OCI-LY3 (cell line): ENCODE data around the gene CERCAM.
"Not testable (repeated sequence)": the region's sequence is repeated elsewhere in the genome, so short reads cannot be mapped to it uniquely, and the experiment has no call there.

Experiments used
- H2AFZ ChIP-seq: fragments of 200-600, 300-600 bp; shearing (Covaris generic); 2 replicates; pipeline ENCODE4 v1.6.0; 2014; ENCODE audit warnings: antibody characterized with exemption, low read depth, low read length
- H3K27ac ChIP-seq: fragments of 200-600, 300-600 bp; sonication (generic); 2 replicates; pipeline ENCODE4 v1.5.1; 2014; ENCODE audit warnings: mild to moderate bottlenecking, low read length, moderate library complexity, mixed read lengths
- H3K27me3 ChIP-seq: fragments of 200-600, 300-600 bp; sonication (generic); 2 replicates; pipeline ENCODE4 v1.6.1; 2014; ENCODE audit warnings: low read depth, low read length, mixed read lengths
- H3K36me3 ChIP-seq: fragments of 200-600, 300-600 bp; sonication (generic); replicated peaks from 2 replicates; pipeline ENCODE3; 2014; ENCODE audit warnings: low read depth, low read length, mixed read lengths
- H3K4me1 ChIP-seq: fragments of 300-600, 200-600 bp; sonication (generic); 2 replicates; pipeline ENCODE4 v1.6.1; 2014; ENCODE audit warnings: low read length, mixed read lengths
- H3K4me2 ChIP-seq: fragments of 200-600, 300-600 bp; sonication (generic); 2 replicates; pipeline ENCODE4 v1.6.1; 2014; ENCODE audit warnings: low read length, mixed read lengths
- H3K4me3 ChIP-seq: fragments of 300-600, 200-600 bp; sonication (generic); 2 replicates; pipeline ENCODE4 v1.5.1; 2014; ENCODE audit warnings: antibody characterized with exemption, mild to moderate bottlenecking, low read length, moderate library complexity
- H3K79me2 ChIP-seq: fragments of 300-600, 200-600 bp; shearing (Covaris generic); 2 replicates; pipeline ENCODE4 v1.6.1; 2014; ENCODE audit warnings: mild to moderate bottlenecking, low read length, mixed read lengths
- H3K9ac ChIP-seq: fragments of 300-600, 200-600 bp; shearing (Covaris generic); 2 replicates; pipeline ENCODE4 v1.6.0; 2014; ENCODE audit warnings: mild to moderate bottlenecking, low read length, moderate library complexity
- H3K9me3 ChIP-seq: fragments of 200-600, 300-600 bp; shearing (Covaris generic); 2 replicates; pipeline ENCODE4 v1.6.1; 2014; ENCODE audit warnings: low read length, mixed read lengths; ENCODE audit not compliant: insufficient read depth
- H4K20me1 ChIP-seq: fragments of 200-600, 300-600 bp; sonication (generic); 2 replicates; pipeline ENCODE4 v1.6.1; 2016; ENCODE audit warnings: low read length, mixed read lengths; ENCODE audit not compliant: insufficient read depth
- EZH2phosphoT487 ChIP-seq: fragments of 200-600 bp; shearing (Covaris generic); IDR thresholded peaks from 2 replicates; pipeline ENCODE4 v1.6.1; 2018; ENCODE audit warnings: antibody characterized with exemption, mixed run types, low read depth
- TF ChIP-seq, protein P1 (sequence below): fragments of 200-600, 300-600 bp; sonication (generic); IDR thresholded peaks from 2 replicates; pipeline ENCODE4 v1.5.1; 2014; ENCODE audit warnings: antibody characterized with exemption, low read length, low read depth

CERCAM gene

GRCh38 chr9:128435611-128436010 lies 15.0 kb downstream of the CERCAM start:
- Histone ChIP-seq H3K9ac (no peak overlapping the region), H3K27ac (no peak overlapping the region), H3K9me3 (no peaks in the 10 kb centered on the region), H3K4me1 (peaks cover 3% of the 10 kb centered on the region; the same call in 1 of the 2 replicates), H3K79me2 (no peaks in the 10 kb centered on the region), H3K36me3 (no peaks in the 10 kb centered on the region), H4K20me1 (no peaks in the 10 kb centered on the region), H3K4me3 (no peak overlapping the region), H3K27me3 (no peaks in the 10 kb centered on the region), H2AFZ (no peak overlapping the region), H3K4me2 (no peak overlapping the region)
- TF ChIP-seq EZH2phosphoT487: no peak
- TF ChIP-seq, protein P1, sequence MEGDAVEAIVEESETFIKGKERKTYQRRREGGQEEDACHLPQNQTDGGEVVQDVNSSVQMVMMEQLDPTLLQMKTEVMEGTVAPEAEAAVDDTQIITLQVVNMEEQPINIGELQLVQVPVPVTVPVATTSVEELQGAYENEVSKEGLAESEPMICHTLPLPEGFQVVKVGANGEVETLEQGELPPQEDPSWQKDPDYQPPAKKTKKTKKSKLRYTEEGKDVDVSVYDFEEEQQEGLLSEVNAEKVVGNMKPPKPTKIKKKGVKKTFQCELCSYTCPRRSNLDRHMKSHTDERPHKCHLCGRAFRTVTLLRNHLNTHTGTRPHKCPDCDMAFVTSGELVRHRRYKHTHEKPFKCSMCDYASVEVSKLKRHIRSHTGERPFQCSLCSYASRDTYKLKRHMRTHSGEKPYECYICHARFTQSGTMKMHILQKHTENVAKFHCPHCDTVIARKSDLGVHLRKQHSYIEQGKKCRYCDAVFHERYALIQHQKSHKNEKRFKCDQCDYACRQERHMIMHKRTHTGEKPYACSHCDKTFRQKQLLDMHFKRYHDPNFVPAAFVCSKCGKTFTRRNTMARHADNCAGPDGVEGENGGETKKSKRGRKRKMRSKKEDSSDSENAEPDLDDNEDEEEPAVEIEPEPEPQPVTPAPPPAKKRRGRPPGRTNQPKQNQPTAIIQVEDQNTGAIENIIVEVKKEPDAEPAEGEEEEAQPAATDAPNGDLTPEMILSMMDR: no peak

DNA sequence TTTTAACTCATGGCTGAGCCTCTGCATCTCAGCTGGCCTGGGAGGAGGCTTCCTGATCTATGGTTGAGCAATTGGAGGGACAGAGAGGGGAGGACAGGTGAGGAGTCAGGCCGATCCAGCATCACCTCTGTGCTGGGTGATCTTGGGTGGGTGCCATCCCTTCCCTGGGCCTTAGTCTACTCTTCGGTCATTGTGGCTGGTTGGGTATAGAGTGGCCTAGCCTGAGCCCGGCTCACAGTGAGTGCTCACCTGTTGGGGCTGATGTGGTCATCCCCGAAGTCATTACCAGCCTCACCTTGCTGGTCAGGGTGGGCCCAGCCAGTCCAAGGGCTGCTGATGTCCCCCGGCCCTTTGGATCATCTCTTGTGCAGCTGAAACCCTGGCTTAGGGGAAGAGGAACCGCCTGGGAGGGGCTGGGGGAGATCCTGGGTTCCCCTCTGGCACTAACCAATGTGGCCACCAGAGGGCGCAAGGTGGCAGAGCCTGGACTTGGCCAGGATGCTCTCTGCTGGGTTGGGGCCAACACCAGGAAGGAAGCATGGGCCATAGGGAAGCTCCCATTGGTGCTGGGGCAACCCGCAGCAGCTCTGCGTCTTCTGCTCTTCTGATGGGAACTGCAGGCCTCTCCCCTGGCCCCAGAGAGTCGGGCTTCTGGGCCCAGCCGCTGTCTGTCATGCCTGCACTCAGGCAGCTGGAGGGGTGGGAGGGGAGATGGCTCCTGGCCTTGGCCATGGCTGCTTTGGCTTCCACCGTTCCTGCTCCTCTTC lies 17.9 kb downstream of the CERCAM start:
- H3K9me3 ChIP-seq: no peaks in the 10 kb centered on the region
- no peak overlapping the region; the same call in 1 of the 2 replicates for H2AFZ ChIP-seq
- peaks cover 3% of the 10 kb centered on the region; the same call in 1 of the 2 replicates for H3K4me1 ChIP-seq
- TF ChIP-seq, protein P1: peak; percentile 81
- TF ChIP-seq EZH2phosphoT487: no peak
- H3K27ac ChIP-seq: no peak overlapping the region
- no peak overlapping the region for H3K9ac ChIP-seq
- H4K20me1 ChIP-seq: no peaks in the 10 kb centered on the region
- H3K36me3 ChIP-seq: no peaks in the 10 kb centered on the region
- H3K4me3 ChIP-seq: no peak overlapping the region
- H3K27me3 ChIP-seq: no peaks in the 10 kb centered on the region
- peak overlapping the region; percentile 52 for H3K4me2 ChIP-seq
- H3K79me2 ChIP-seq: no peaks in the 10 kb centered on the region

DNA sequence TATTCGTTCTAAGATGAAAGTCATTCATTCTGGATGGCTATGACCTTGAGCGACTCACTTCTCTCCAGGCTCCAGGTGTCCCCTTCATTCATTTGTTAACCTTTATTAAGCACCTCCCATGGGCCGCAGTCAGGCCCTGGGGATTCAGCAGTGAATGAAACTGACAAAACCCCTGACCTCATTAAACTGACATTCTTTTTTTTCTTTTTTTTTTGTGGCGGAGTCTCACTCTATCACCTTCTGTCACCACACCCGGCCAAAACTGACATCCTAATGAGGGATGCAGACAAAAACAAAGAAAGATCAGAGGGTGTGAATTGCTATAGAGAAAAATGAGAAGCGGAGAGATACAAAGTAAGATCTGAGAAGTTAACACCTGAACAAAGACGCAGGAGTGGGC lies 18.6 kb downstream of the CERCAM start:
- H3K9me3 ChIP-seq: no peaks in the 10 kb centered on the region
- H3K27ac ChIP-seq: no peak overlapping the region
- peaks cover 3% of the 10 kb centered on the region; the same call in 1 of the 2 replicates for H3K4me1 ChIP-seq
- no peaks in the 10 kb centered on the region for H3K36me3 ChIP-seq
- TF ChIP-seq EZH2phosphoT487: no peak
- TF ChIP-seq, protein P1: no peak
- H3K4me3 ChIP-seq: no peak overlapping the region
- no peak overlapping the region for H3K9ac ChIP-seq
- no peaks in the 10 kb centered on the region for H4K20me1 ChIP-seq
- no peak overlapping the region for H2AFZ ChIP-seq
- H3K79me2 ChIP-seq: no peaks in the 10 kb centered on the region
- H3K4me2 ChIP-seq: no peak overlapping the region
- no peaks in the 10 kb centered on the region for H3K27me3 ChIP-seq

GRCh38 chr9:128442150-128442549 lies 21.5 kb downstream of the CERCAM start:
- TF ChIP-seq, protein P1: no peak
- TF ChIP-seq EZH2phosphoT487: no peak
- Histone ChIP-seq H3K27me3 (no peaks in the 10 kb centered on the region), H3K4me3 (no peak overlapping the region), H3K4me1 (peaks cover 3% of the 10 kb centered on the region; the same call in 1 of the 2 replicates), H3K79me2 (no peaks in the 10 kb centered on the region), H3K36me3 (no peaks in the 10 kb centered on the region), H2AFZ (no peak overlapping the region), H3K9me3 (no peaks in the 10 kb centered on the region), H3K4me2 (no peak overlapping the region), H3K27ac (no peak overlapping the region), H4K20me1 (no peaks in the 10 kb centered on the region), H3K9ac (no peak overlapping the region)

DNA sequence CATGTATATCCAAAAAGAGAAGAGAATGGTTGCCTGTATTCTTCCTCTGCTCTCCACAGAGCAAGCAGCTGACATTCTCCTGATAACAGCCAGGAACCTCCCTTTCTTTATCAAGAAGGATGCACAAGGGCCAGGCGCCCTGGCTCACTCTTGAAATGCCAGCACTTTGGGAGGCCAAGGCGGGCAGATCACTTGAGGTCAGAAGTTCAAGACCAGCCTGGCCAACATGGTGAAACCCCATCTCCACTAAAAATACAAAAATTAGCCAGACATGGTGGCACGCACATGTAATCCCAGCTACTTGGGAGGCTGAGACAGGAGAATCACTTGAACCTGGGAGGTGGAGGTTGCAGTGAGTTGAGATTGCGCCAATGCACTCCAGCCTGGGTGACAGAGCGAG lies 25.8 kb downstream of the CERCAM start:
- not testable (repeated sequence) for H3K9ac ChIP-seq, H3K4me3 ChIP-seq, H4K20me1 ChIP-seq, H3K27me3 ChIP-seq, H3K79me2 ChIP-seq, H2AFZ ChIP-seq, H3K9me3 ChIP-seq, H3K27ac ChIP-seq, H3K36me3 ChIP-seq, H3K4me2 ChIP-seq, H3K4me1 ChIP-seq
